GM19324 (cell line): Measurements from ENCODE around the gene RNU5B-1.

Experiments used
- ATAC-seq: cut with Tn5 transposase; IDR thresholded peaks from one replicate; pipeline ENCODE4 v1.9.1; 2021; ENCODE audit warnings: mild to moderate bottlenecking, moderate library complexity; ENCODE audit not compliant: unreplicated experiment, low FRiP score

Gene RNU5B-1

GRCh38 chr15:65327651-65328393 lies 23.3 kb downstream of the RNU5B-1 start:
- ATAC-seq = no peak

- ATAC-seq = no peak
Measured at GRCh38 chr15:65328506-65329287, 24.2 kb downstream of the RNU5B-1 start.

- no peak for ATAC-seq
Measured at GRCh38 chr15:65329288-65329983, 25.0 kb downstream of the RNU5B-1 start.

- no peak for ATAC-seq
Measured at GRCh38 chr15:65329984-65330735, 25.7 kb downstream of the RNU5B-1 start.

GRCh38 chr15:65330934-65331645 lies 26.6 kb downstream of the RNU5B-1 start:
- no peak for ATAC-seq

GRCh38 chr15:65331811-65332210 lies 27.3 kb downstream of the RNU5B-1 start:
- no peak for ATAC-seq

- no peak for ATAC-seq
Measured at GRCh38 chr15:65332391-65333147, 28.1 kb downstream of the RNU5B-1 start.

GRCh38 chr15:65333148-65333820 lies 28.8 kb downstream of the RNU5B-1 start:
- ATAC-seq = no peak

- no peak for ATAC-seq
Measured at GRCh38 chr15:65333856-65334255, 29.4 kb downstream of the RNU5B-1 start.

- no peak for ATAC-seq
Measured at GRCh38 chr15:65334586-65335231, 30.2 kb downstream of the RNU5B-1 start.

GRCh38 chr15:65335278-65336055 lies 31.0 kb downstream of the RNU5B-1 start:
- no peak for ATAC-seq

GRCh38 chr15:65336493-65337435 lies 32.3 kb downstream of the RNU5B-1 start:
- ATAC-seq = no peak

- ATAC-seq = no peak
Measured at GRCh38 chr15:65337436-65338070, 33.1 kb downstream of the RNU5B-1 start.

GRCh38 chr15:65338366-65338765 lies 33.9 kb downstream of the RNU5B-1 start:
- no peak for ATAC-seq

- ATAC-seq = no peak
Measured at GRCh38 chr15:65338823-65339222, 34.3 kb downstream of the RNU5B-1 start.

- ATAC-seq = no peak
Measured at GRCh38 chr15:65339416-65339815, 34.9 kb downstream of the RNU5B-1 start.
